Panc1 (cell line): ENCODE measurements around the gene STAT5A. TPM values are rescaled to one million over a fixed set of nuclear protein-coding genes. Genes with fewer than 3 reads are reported as not detected.

Experiments
- ATAC-seq: fragments of 200-7000 bp; cut with Tn5 transposase; 2 replicates; pipeline ENCODE4 v1.9.1; 2020; ENCODE audit warnings: mild to moderate bottlenecking, moderate library complexity
- BruUV-seq: library from RNA; stranded (reverse); fragments of 400-500 nt; replicated peaks from 2 replicates; lab custom pipeline; 2021; lab: Mats Ljungman, UMichigan
- CTCF ChIA-PET: fragments of 300-600 bp; sonication (Branson Sonifier 250); formaldehyde crosslinking; loops from one replicate; lab custom pipeline; 2022; ENCODE audit warnings: antibody characterized with exemption; lab: Charles Lee
- POLR2A ChIA-PET: fragments of 300-600 bp; sonication (Branson Sonifier 250); formaldehyde crosslinking; loops from one replicate; lab custom pipeline; 2022; ENCODE audit warnings: antibody characterized with exemption; lab: Charles Lee
- DNase-seq: peaks from one replicate; pipeline ENCODE4 v3.0.0-alpha.2; 2010; ENCODE audit warnings: low read depth, low spot score
- H3K27ac ChIP-seq: 2 replicates; pipeline ENCODE4 v1.5.1; 2011; ENCODE audit warnings: mild to moderate bottlenecking, low read length, inconsistent platforms
- H3K27me3 ChIP-seq: fragments of 200-500 bp; sonication (Bioruptor generic); 2 replicates; pipeline ENCODE4 v1.6.0; 2014; ENCODE audit warnings: low read length, inconsistent platforms; ENCODE audit not compliant: control insufficient read depth, insufficient read depth
- H3K36me3 ChIP-seq: fragments of 200-500 bp; sonication (Bioruptor generic); 2 replicates; pipeline ENCODE4 v1.5.1; 2014; ENCODE audit warnings: inconsistent platforms, mild to moderate bottlenecking, low read length, moderate library complexity; ENCODE audit not compliant: control insufficient read depth, insufficient read depth
- H3K4me1 ChIP-seq: 2 replicates; pipeline ENCODE4 v1.5.1; 2011; ENCODE audit warnings: inconsistent platforms, mild to moderate bottlenecking, low read length, moderate library complexity; ENCODE audit not compliant: control insufficient read depth, insufficient read depth
- H3K4me3 ChIP-seq, 2 experiments: 2 replicates each; pipeline ENCODE4 v1.5.1; 2011 to 2012; ENCODE audit warnings: low read depth in 2 of 2, low read length in 2 of 2, mild to moderate bottlenecking in 2 of 2, inconsistent platforms in 1 of 2, moderate library complexity in 1 of 2
- H3K9me3 ChIP-seq: fragments of 200-500 bp; sonication (Bioruptor generic); 2 replicates; pipeline ENCODE4 v1.5.1; 2014; ENCODE audit warnings: low read depth, mild to moderate bottlenecking, inconsistent platforms, low read length, moderate library complexity; ENCODE audit not compliant: control insufficient read depth, insufficient read depth
- POLR2AphosphoS5 ChIP-seq: IDR thresholded peaks from 2 replicates; pipeline ENCODE4 v1.6.1; 2012; ENCODE audit warnings: mild to moderate bottlenecking, low read depth, low read length, moderate library complexity
- SIN3A ChIP-seq: IDR thresholded peaks from 2 replicates; pipeline ENCODE4 v1.6.1; 2012; ENCODE audit warnings: low read depth, mild to moderate bottlenecking, low read length, moderate library complexity, borderline replicate concordance; ENCODE audit not compliant: insufficient read depth
- TCF7L2 ChIP-seq: IDR thresholded peaks from 2 replicates; pipeline ENCODE4 v1.6.1; 2011; ENCODE audit warnings: mild to moderate bottlenecking, low read depth, low read length, inconsistent platforms
- in situ Hi-C: cut with HindIII; loops from 2 replicates; pipeline ENCODE4 v1.10.0; 2016; ENCODE audit warnings: low sequenced_read_pairs, low pct_unique_long_range_greater_than_20kb
- intact Hi-C: fragments of 100-400 bp; cut with micrococcal nuclease; formaldehyde crosslinking; loops from one replicate; pipeline ENCODE4 v1.10.0; 2022; ENCODE audit not compliant: unreplicated experiment
- total RNA-seq: library from RNA; stranded (reverse); gene quantifications from one replicate; pipeline ENCODE4 v1.2.1, GENCODE V29; 2021; ENCODE audit not compliant: unreplicated experiment
- TF ChIP-seq, protein P1 (sequence below): fragments of 450-650 bp; IDR thresholded peaks from 2 replicates; pipeline ENCODE4 v1.5.1; 2017; ENCODE audit warnings: mild to moderate bottlenecking
- TF ChIP-seq, protein P2 (sequence below), 2 experiments: IDR thresholded peaks; 2 replicates each; pipeline ENCODE4 v1.6.1; 2011 to 2012; ENCODE audit warnings: low read depth in 2 of 2, control low read depth in 1 of 2, low read length in 1 of 2, mild to moderate bottlenecking in 1 of 2, moderate library complexity in 1 of 2; ENCODE audit not compliant: insufficient read depth in 1 of 2

STAT5A gene
- total RNA-seq, 1 experiment from 2014 or later, result 26.7 TPM

- no peaks in the 10 kb centered on the region; the same call in 1 of the 2 replicates for H3K36me3 ChIP-seq
- no peak for ATAC-seq
- no TSS peak for BruUV-seq
- CTCF ChIA-PET, result interaction anchor here (0.6 kb wide), 1 partner anchor 136 kb away, joined by 4 read pairs; no protein-coding TSS in a partner anchor
- no peaks in the 10 kb centered on the region for H3K9me3 ChIP-seq
- peak overlapping the region; percentile 94 for H3K27ac ChIP-seq
- intact Hi-C loops (loop anchor here (5.0 kb wide), 1 partner anchor 48 kb away; no protein-coding TSS in a partner anchor), in situ Hi-C loops (no loop called here)
- peaks cover 61% of the 10 kb centered on the region for H3K4me1 ChIP-seq
- POLR2A ChIA-PET, result no interaction called here
- H3K27me3 ChIP-seq, result no peaks in the 10 kb centered on the region
- no peak overlapping the region for H3K4me3 ChIP-seq
- DNase-seq, result no peak
- TF ChIP-seq, protein P1, sequence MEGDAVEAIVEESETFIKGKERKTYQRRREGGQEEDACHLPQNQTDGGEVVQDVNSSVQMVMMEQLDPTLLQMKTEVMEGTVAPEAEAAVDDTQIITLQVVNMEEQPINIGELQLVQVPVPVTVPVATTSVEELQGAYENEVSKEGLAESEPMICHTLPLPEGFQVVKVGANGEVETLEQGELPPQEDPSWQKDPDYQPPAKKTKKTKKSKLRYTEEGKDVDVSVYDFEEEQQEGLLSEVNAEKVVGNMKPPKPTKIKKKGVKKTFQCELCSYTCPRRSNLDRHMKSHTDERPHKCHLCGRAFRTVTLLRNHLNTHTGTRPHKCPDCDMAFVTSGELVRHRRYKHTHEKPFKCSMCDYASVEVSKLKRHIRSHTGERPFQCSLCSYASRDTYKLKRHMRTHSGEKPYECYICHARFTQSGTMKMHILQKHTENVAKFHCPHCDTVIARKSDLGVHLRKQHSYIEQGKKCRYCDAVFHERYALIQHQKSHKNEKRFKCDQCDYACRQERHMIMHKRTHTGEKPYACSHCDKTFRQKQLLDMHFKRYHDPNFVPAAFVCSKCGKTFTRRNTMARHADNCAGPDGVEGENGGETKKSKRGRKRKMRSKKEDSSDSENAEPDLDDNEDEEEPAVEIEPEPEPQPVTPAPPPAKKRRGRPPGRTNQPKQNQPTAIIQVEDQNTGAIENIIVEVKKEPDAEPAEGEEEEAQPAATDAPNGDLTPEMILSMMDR, result no peak
- TF ChIP-seq TCF7L2 (no peak), SIN3A (no peak), POLR2AphosphoS5 (no peak)
- TF ChIP-seq, protein P2, sequence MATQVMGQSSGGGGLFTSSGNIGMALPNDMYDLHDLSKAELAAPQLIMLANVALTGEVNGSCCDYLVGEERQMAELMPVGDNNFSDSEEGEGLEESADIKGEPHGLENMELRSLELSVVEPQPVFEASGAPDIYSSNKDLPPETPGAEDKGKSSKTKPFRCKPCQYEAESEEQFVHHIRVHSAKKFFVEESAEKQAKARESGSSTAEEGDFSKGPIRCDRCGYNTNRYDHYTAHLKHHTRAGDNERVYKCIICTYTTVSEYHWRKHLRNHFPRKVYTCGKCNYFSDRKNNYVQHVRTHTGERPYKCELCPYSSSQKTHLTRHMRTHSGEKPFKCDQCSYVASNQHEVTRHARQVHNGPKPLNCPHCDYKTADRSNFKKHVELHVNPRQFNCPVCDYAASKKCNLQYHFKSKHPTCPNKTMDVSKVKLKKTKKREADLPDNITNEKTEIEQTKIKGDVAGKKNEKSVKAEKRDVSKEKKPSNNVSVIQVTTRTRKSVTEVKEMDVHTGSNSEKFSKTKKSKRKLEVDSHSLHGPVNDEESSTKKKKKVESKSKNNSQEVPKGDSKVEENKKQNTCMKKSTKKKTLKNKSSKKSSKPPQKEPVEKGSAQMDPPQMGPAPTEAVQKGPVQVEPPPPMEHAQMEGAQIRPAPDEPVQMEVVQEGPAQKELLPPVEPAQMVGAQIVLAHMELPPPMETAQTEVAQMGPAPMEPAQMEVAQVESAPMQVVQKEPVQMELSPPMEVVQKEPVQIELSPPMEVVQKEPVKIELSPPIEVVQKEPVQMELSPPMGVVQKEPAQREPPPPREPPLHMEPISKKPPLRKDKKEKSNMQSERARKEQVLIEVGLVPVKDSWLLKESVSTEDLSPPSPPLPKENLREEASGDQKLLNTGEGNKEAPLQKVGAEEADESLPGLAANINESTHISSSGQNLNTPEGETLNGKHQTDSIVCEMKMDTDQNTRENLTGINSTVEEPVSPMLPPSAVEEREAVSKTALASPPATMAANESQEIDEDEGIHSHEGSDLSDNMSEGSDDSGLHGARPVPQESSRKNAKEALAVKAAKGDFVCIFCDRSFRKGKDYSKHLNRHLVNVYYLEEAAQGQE (IDR thresholded peaks at IDR 0.05; ENCODE audit: insufficient read depth in 1 of 2, low read depth in 2 of 2, low read length in 1 of 2), result no peak
Measured at GRCh38 chr17:42270596-42270995, 17.7 kb upstream of the STAT5A start.

DNA sequence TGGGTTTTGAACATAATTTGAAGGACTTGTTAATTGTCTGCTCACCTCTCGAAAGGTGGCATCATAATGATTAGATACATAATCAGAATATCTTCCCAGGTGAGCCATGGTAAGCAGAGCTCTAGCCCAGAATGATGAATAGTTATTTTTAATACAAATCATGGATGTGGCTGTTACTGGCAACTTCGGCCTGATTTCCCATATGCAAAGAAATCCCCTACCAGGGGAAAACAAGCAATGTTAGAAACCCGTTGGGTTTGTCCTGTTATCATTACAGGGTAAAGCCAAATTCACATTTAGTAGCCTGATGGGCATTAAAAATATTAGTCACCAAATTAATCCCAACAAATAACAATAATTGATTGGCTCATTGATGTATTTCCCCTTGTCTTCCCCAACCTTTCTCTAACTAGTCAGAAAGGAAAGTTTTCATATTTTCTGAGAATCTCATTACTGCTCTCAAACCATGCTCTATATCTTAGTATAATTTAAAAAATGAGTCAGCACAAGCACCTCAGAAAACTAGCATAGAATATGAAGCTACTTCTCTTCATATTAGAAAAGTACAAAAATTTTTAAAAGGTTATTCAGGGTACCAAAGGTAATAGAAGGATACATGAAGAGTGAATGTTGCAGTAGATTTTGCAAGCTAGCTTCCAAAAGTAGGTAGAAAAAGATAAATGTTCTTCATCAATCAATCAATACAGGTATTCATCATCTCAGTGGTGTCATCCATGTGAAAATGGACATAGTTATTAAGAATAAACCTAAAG, 17.1 kb upstream of the STAT5A start:
- no TSS peak for BruUV-seq
- in situ Hi-C loops, result no loop called here
- H3K4me1 ChIP-seq, result peaks cover 59% of the 10 kb centered on the region
- intact Hi-C loops, result loop anchor here (5.0 kb wide), 1 partner anchor 49 kb away; no protein-coding TSS in a partner anchor
- ATAC-seq (no peak), DNase-seq (no peak)
- no peaks in the 10 kb centered on the region for H3K27me3 ChIP-seq
- TF ChIP-seq, protein P1, result no peak
- TF ChIP-seq, protein P2 (IDR thresholded peaks at IDR 0.05; ENCODE audit: insufficient read depth in 1 of 2, low read depth in 2 of 2, low read length in 1 of 2), result no peak
- no peak for TF ChIP-seq POLR2AphosphoS5
- TF ChIP-seq SIN3A, result no peak
- no peak for TF ChIP-seq TCF7L2
- H3K9me3 ChIP-seq, result no peaks in the 10 kb centered on the region
- peak overlapping the region; percentile 94 for H3K27ac ChIP-seq
- no peaks in the 10 kb centered on the region; the same call in 1 of the 2 replicates for H3K36me3 ChIP-seq
- POLR2A ChIA-PET, result no interaction called here
- peak overlapping the region in 1 of 2 experiments; percentile 55; a peak in 2 of 4 replicates for H3K4me3 ChIP-seq
- CTCF ChIA-PET, result no interaction called here
